ENCODE data around the gene PEX11A.

Gene PEX11A

GRCh38 chr15:89677381-89677780, 13.2 kb downstream of the PEX11A start:
- DNase-seq (ENCODE audit: low read depth in 2 of 2, low spot score in 1 of 2): no peak

- DNase-seq (ENCODE audit: low read depth in 2 of 2, low spot score in 1 of 2): no peak
Measured at GRCh38 chr15:89675606-89676005, 14.9 kb downstream of the PEX11A start.

- DNase-seq (ENCODE audit: low read depth in 2 of 2, low spot score in 1 of 2): no peak
Measured at GRCh38 chr15:89674526-89674925, 16.0 kb downstream of the PEX11A start.

GRCh38 chr15:89673165-89673512, 17.4 kb downstream of the PEX11A start:
- no peak for DNase-seq (ENCODE audit: low read depth in 2 of 2, low spot score in 1 of 2)

GRCh38 chr15:89672221-89673164, 18.1 kb downstream of the PEX11A start:
- DNase-seq (ENCODE audit: low read depth in 2 of 2, low spot score in 1 of 2): no peak

- no peak for DNase-seq (ENCODE audit: low read depth in 2 of 2, low spot score in 1 of 2)
Measured at GRCh38 chr15:89671687-89672086, 18.9 kb downstream of the PEX11A start.

- no peak for DNase-seq (ENCODE audit: low read depth in 2 of 2, low spot score in 1 of 2)
Measured at GRCh38 chr15:89670971-89671560, 19.5 kb downstream of the PEX11A start.

GRCh38 chr15:89669941-89670340, 20.6 kb downstream of the PEX11A start:
- DNase-seq (ENCODE audit: low read depth in 2 of 2, low spot score in 1 of 2): no peak

- no peak for DNase-seq (ENCODE audit: low read depth in 2 of 2, low spot score in 1 of 2)
Measured at GRCh38 chr15:89669309-89669865, 21.2 kb downstream of the PEX11A start.

- DNase-seq (ENCODE audit: low read depth in 2 of 2, low spot score in 1 of 2): no peak
Measured at GRCh38 chr15:89668171-89668570, 22.4 kb downstream of the PEX11A start.

GRCh38 chr15:89667706-89667960, 22.9 kb downstream of the PEX11A start:
- DNase-seq (ENCODE audit: low read depth in 2 of 2, low spot score in 1 of 2): no peak

- DNase-seq (ENCODE audit: low read depth in 2 of 2, low spot score in 1 of 2): no peak
Measured at GRCh38 chr15:89666858-89667705, 23.5 kb downstream of the PEX11A start.

- no peak for DNase-seq (ENCODE audit: low read depth in 2 of 2, low spot score in 1 of 2)
Measured at GRCh38 chr15:89666184-89666857, 24.2 kb downstream of the PEX11A start.

GRCh38 chr15:89665449-89666181, 24.9 kb downstream of the PEX11A start:
- no peak for DNase-seq (ENCODE audit: low read depth in 2 of 2, low spot score in 1 of 2)

GRCh38 chr15:89664441-89665350, 25.9 kb downstream of the PEX11A start:
- DNase-seq (ENCODE audit: low read depth in 2 of 2, low spot score in 1 of 2): no peak

GRCh38 chr15:89662893-89663626, 27.5 kb downstream of the PEX11A start:
- DNase-seq (ENCODE audit: low read depth in 2 of 2, low spot score in 1 of 2): no peak

- no peak for DNase-seq (ENCODE audit: low read depth in 2 of 2, low spot score in 1 of 2)
Measured at GRCh38 chr15:89660556-89660955, 30.0 kb downstream of the PEX11A start.

GRCh38 chr15:89659295-89659694, 31.3 kb downstream of the PEX11A start:
- DNase-seq (ENCODE audit: low read depth in 2 of 2, low spot score in 1 of 2): no peak

Measured in stimulated activated CD8-positive, alpha-beta memory T cell treated with anti-CD3 and anti-CD28 coated beads, Interleukin-4, amount 100 ng/mL, for 4 hours (primary cell).